Right lobe of liver (tissue), 4 donors: ENCODE data around the gene TNIP2.
"Not testable (repeated sequence)": the region's sequence is repeated elsewhere in the genome, so short reads cannot be mapped to it uniquely, and the experiment has no call there.

Source experiments
- CTCF ChIP-seq, 4 donors: fragments of 200-600 bp in 3 of 4; fragments of 450-650 bp in 1 of 4; IDR thresholded peaks; one replicate each; pipeline versions ENCODE4 v1.5.1 to v1.8.0; 2016 to 2022; ENCODE audit warnings: antibody characterized with exemption in 4 of 4, mild to moderate bottlenecking in 2 of 4
- POLR2A ChIP-seq: fragments of 450-650 bp; IDR thresholded peaks from one replicate; pipeline ENCODE4 v1.6.1; 2017; ENCODE audit warnings: antibody characterized with exemption, mild to moderate bottlenecking
- donor health status: DM: no; HTN: no; CAD: no.
- donor health status: DM: no; HTN: no; CAD: no.
- donor health status: DM: no; HTN: yes; CAD: no.

- TF ChIP-seq CTCF (IDR thresholded peaks at IDR 0.05); POLR2A: not testable (repeated sequence)
Measured at GRCh38 chr4:2780643-2781042, 24.5 kb upstream of the TNIP2 start.
